OCI-LY7 (cell line): ENCODE results near the gene PTGES3.

ENCODE experiments used
- EZH2phosphoT487 ChIP-seq: fragments of 200-600 bp; sonication (generic); IDR thresholded peaks from 2 replicates; pipeline ENCODE4 v1.6.1; 2018; ENCODE audit warnings: low read depth, borderline replicate concordance, mild to moderate bottlenecking, mixed run types, antibody characterized with exemption, low read length, moderate library complexity, mixed read lengths
- TF ChIP-seq, protein P1 (sequence below): fragments of 200-600 bp; sonication (generic); conservative IDR thresholded peaks from 2 replicates; pipeline ENCODE4 v1.5.1; 2014; ENCODE audit warnings: mild to moderate bottlenecking, antibody characterized with exemption, low read length, moderate library complexity, mixed read lengths

DNA sequence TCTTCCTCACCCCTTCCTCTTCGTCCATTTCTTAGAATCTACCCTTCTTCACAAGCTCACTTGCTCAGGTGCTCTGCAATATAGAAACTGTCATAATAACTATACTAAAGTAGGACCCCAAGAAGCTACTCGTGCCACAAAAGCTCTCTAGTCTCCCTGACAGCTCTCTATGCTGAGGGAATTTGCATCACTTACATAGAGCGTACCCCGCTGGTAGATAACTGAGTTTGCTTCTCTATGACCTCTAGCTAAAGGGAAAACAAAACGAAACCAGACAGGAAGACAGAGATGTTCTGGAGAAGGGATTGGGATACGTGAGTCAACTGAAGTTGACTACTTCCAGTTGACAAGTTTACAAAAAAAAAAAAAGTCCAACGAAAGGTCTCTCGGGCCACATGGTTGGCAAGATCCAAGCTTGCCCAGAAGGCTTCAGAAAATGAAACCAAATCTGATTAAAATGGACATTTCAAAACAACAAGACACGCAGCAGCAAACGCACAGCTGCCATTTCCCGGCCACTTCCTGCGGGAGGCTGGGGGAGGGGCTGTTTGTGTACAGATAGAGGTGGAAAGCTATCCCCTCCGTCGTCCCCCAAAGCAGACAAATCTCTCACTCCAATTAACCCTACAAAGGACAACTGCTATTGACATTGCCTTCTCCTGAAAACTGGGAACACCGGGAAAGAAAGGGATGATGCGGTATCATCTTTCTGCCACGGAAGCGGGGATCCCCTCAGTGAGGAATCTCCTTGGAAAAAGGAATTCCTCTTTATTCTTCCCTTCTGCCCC lies 59.2 kb downstream of the PTGES3 start:
- TF ChIP-seq, protein P1, sequence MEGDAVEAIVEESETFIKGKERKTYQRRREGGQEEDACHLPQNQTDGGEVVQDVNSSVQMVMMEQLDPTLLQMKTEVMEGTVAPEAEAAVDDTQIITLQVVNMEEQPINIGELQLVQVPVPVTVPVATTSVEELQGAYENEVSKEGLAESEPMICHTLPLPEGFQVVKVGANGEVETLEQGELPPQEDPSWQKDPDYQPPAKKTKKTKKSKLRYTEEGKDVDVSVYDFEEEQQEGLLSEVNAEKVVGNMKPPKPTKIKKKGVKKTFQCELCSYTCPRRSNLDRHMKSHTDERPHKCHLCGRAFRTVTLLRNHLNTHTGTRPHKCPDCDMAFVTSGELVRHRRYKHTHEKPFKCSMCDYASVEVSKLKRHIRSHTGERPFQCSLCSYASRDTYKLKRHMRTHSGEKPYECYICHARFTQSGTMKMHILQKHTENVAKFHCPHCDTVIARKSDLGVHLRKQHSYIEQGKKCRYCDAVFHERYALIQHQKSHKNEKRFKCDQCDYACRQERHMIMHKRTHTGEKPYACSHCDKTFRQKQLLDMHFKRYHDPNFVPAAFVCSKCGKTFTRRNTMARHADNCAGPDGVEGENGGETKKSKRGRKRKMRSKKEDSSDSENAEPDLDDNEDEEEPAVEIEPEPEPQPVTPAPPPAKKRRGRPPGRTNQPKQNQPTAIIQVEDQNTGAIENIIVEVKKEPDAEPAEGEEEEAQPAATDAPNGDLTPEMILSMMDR = no peak
- no peak for TF ChIP-seq EZH2phosphoT487
